Caco-2 (cell line): ENCODE data around the gene TRAPPC14. TPM values are rescaled to one million over a fixed set of nuclear protein-coding genes. Genes with fewer than 3 reads are reported as not detected.

Experiments
- BruUV-seq: library from RNA; stranded (reverse); fragments of 400-500 nt; replicated peaks from 2 replicates; lab custom pipeline; 2021; lab: Mats Ljungman, UMichigan
- CTCF ChIA-PET: fragments of 300-600 bp; sonication (Branson Sonifier 250); formaldehyde crosslinking; loops from one replicate; lab custom pipeline; 2022; ENCODE audit warnings: antibody characterized with exemption; lab: Charles Lee
- POLR2A ChIA-PET: fragments of 300-600 bp; sonication (Branson Sonifier 250); formaldehyde crosslinking; loops from one replicate; lab custom pipeline; 2022; ENCODE audit warnings: antibody characterized with exemption; lab: Charles Lee
- DNase-seq, 2 experiments: peaks; one replicate each; pipeline versions ENCODE4 v3.0.0 to v3.0.0-alpha.2; 2020 to 2022
- H3K27me3 ChIP-seq: replicated peaks from 2 replicates; pipeline ENCODE4 v1.6.0; 2011; ENCODE audit warnings: low read length; ENCODE audit not compliant: control insufficient read depth, insufficient read depth
- H3K36me3 ChIP-seq: 2 replicates; pipeline ENCODE4 v1.5.1; 2011; ENCODE audit warnings: low read length; ENCODE audit not compliant: control insufficient read depth, insufficient read depth
- H3K4me1 ChIP-seq: fragments of 250-450 bp; sonication (Bioruptor Pico); 2 replicates; pipeline ENCODE4 v1.5.1; 2020; ENCODE audit warnings: mild to moderate bottlenecking
- H3K4me3 ChIP-seq: 2 replicates; pipeline ENCODE4 v1.5.1; 2011; ENCODE audit warnings: low read depth, mild to moderate bottlenecking, control low read depth, low read length
- H3K9me3 ChIP-seq: fragments of 250-450 bp; sonication (Bioruptor Pico); 2 replicates; pipeline ENCODE4 v1.5.1; 2020; ENCODE audit warnings: mild to moderate bottlenecking, moderate library complexity
- H3K27ac Mint-ChIP-seq: one replicate; pipeline ENCODE4 v1.8.0; 2022; ENCODE audit warnings: mixed read lengths; ENCODE audit not compliant: unreplicated experiment
- H3K27me3 Mint-ChIP-seq: one replicate; pipeline ENCODE4 v1.8.0; 2022; ENCODE audit warnings: mixed read lengths; ENCODE audit not compliant: insufficient read depth, unreplicated experiment
- H3K36me3 Mint-ChIP-seq: one replicate; pipeline ENCODE4 v1.8.0; 2022; ENCODE audit warnings: mild to moderate bottlenecking, mixed read lengths; ENCODE audit not compliant: insufficient read depth, unreplicated experiment
- H3K4me1 Mint-ChIP-seq: one replicate; pipeline ENCODE4 v1.8.0; 2022; ENCODE audit warnings: low read depth, mixed read lengths; ENCODE audit not compliant: unreplicated experiment
- H3K4me3 Mint-ChIP-seq: one replicate; pipeline ENCODE4 v1.8.0; 2022; ENCODE audit warnings: mild to moderate bottlenecking, moderate library complexity, mixed read lengths; ENCODE audit not compliant: unreplicated experiment
- H3K9me3 Mint-ChIP-seq: one replicate; pipeline ENCODE4 v1.8.0; 2022; ENCODE audit warnings: mixed read lengths; ENCODE audit not compliant: unreplicated experiment
- intact Hi-C: fragments of 100-400 bp; cut with micrococcal nuclease; formaldehyde crosslinking; loops from one replicate; pipeline ENCODE4 v1.10.0; 2022; ENCODE audit not compliant: unreplicated experiment
- total RNA-seq: library from RNA; stranded (reverse); gene quantifications from 2 replicates; pipeline ENCODE4 v1.2.3, GENCODE V29; 2022
- TF ChIP-seq, protein P1 (sequence below), 2 experiments: fragments of 200-600 bp in 1 of 2; IDR thresholded peaks; 1 replicate in 1 of 2; 2 replicates in 1 of 2; pipeline versions ENCODE4 v1.5.1 to v1.8.0; 2011 to 2022; ENCODE audit warnings: antibody characterized with exemption in 1 of 2, control low read depth in 1 of 2, inconsistent platforms in 1 of 2, low read depth in 1 of 2, low read length in 1 of 2, mild to moderate bottlenecking in 1 of 2, moderate library complexity in 1 of 2; ENCODE audit not compliant: insufficient read depth in 1 of 2, severe bottlenecking in 1 of 2, unreplicated experiment in 1 of 2

The TRAPPC14 gene
- total RNA-seq, 1 experiment from 2014 or later, result 23.2 TPM

GRCh38 chr7:100160067-100160466 is 1.5 kb upstream of the TRAPPC14 start:
- TF ChIP-seq, protein P1, sequence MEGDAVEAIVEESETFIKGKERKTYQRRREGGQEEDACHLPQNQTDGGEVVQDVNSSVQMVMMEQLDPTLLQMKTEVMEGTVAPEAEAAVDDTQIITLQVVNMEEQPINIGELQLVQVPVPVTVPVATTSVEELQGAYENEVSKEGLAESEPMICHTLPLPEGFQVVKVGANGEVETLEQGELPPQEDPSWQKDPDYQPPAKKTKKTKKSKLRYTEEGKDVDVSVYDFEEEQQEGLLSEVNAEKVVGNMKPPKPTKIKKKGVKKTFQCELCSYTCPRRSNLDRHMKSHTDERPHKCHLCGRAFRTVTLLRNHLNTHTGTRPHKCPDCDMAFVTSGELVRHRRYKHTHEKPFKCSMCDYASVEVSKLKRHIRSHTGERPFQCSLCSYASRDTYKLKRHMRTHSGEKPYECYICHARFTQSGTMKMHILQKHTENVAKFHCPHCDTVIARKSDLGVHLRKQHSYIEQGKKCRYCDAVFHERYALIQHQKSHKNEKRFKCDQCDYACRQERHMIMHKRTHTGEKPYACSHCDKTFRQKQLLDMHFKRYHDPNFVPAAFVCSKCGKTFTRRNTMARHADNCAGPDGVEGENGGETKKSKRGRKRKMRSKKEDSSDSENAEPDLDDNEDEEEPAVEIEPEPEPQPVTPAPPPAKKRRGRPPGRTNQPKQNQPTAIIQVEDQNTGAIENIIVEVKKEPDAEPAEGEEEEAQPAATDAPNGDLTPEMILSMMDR (IDR thresholded peaks at IDR 0.05; ENCODE audit: insufficient read depth in 1 of 2, low read depth in 1 of 2, low read length in 1 of 2, severe bottlenecking in 1 of 2, unreplicated experiment in 1 of 2), result no peak
- intact Hi-C loops, result no loop called here
- Mint-ChIP-seq H3K9me3 (no peaks in the 10 kb centered on the region), H3K27me3 (no peaks in the 10 kb centered on the region), H3K4me3 (no peak overlapping the region), H3K36me3 (peaks cover 49% of the 10 kb centered on the region), H3K27ac (no peak overlapping the region), H3K4me1 (peaks cover 19% of the 10 kb centered on the region)
- no peaks in the 10 kb centered on the region; the same call in 1 of the 2 replicates for H3K36me3 ChIP-seq
- H3K27me3 ChIP-seq, result no peaks in the 10 kb centered on the region
- no peak for DNase-seq
- CTCF ChIA-PET, result no interaction called here
- H3K9me3 ChIP-seq, result no peaks in the 10 kb centered on the region
- peaks cover 27% of the 10 kb centered on the region for H3K4me1 ChIP-seq
- H3K4me3 ChIP-seq, result no peak overlapping the region
- POLR2A ChIA-PET, result interaction anchor here (0.6 to 1.6 kb wide), 2 partner anchors 11 to 147 kb away, joined by 3 to 7 read pairs; partner anchors contain the start of gene LAMTOR4
- no TSS peak for BruUV-seq

GRCh38 chr7:100159099-100159623 is 638 bp upstream of the TRAPPC14 start:
- no peak for DNase-seq
- Histone ChIP-seq H3K27me3 (no peaks in the 10 kb centered on the region), H3K4me3 (peak overlapping the region; percentile 87), H3K36me3 (no peaks in the 10 kb centered on the region; the same call in 1 of the 2 replicates), H3K9me3 (no peaks in the 10 kb centered on the region), H3K4me1 (peaks cover 27% of the 10 kb centered on the region)
- TSS peak; percentile 39 for BruUV-seq
- Mint-ChIP-seq H3K9me3 (no peaks in the 10 kb centered on the region), H3K4me1 (peaks cover 20% of the 10 kb centered on the region), H3K36me3 (peaks cover 54% of the 10 kb centered on the region), H3K27me3 (no peaks in the 10 kb centered on the region), H3K27ac (peak overlapping the region; percentile 90), H3K4me3 (peak overlapping the region; percentile 79)
- ChIA-PET POLR2A (interaction anchor here (1.6 kb wide), 1 partner anchor 10 kb away, joined by 7 read pairs; the partner anchor contains the start of gene LAMTOR4), CTCF (interaction anchor here (0.7 kb wide), 1 partner anchor 30 kb away, joined by 4 read pairs; no protein-coding TSS in a partner anchor)
- TF ChIP-seq, protein P1 (IDR thresholded peaks at IDR 0.05; ENCODE audit: insufficient read depth in 1 of 2, low read depth in 1 of 2, low read length in 1 of 2, severe bottlenecking in 1 of 2, unreplicated experiment in 1 of 2), result no peak
- intact Hi-C loops, result no loop called here

DNA sequence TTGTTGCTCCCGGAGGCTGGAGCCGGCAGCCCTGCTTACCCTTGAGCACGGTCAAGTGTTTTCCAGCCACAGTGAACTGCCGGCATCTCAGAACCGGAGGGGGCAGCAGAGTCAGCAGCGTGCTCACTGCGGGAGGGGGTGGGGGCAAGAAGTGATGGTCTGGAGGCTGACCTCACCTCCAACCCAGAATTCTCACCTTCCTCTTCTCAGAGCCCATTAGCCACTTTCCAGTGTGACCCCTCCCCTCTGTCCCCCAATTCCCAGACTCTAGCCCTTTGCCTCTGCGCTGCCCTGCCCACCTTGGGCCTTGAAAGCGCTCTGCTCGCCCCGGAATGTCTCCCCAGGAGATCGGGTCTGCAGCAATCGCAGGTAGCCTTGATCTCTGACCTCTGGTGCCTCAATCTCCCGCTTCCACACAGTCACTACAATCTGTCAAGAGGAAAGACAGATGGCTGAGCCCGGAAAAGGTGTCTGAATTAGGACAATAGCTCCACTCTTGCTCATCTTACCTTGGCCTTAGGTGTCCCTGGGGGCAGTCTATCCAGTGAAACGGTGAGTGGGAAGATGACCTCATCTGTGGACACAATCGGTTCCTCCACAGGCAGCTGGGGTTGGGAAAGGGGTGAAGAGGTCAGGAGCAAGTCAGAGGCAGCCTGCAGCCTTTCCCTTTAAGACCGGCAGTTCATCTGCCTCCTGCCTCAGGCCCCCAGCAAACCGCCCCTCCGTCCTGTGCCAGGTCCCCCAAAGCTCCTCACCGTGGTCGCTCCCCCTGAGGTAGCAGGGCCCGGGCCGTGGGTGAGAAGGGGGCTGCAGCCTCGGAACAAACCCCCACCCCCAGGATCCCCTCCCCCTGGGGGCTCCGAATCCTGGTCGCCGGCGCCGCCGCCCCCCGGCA is 942 bp downstream of the TRAPPC14 start:
- H3K9me3 Mint-ChIP-seq, result no peaks in the 10 kb centered on the region
- no peaks in the 10 kb centered on the region for H3K27me3 ChIP-seq
- no peaks in the 10 kb centered on the region for H3K27me3 Mint-ChIP-seq
- DNase-seq, result peak; percentile 75 to 82
- TF ChIP-seq, protein P1 (IDR thresholded peaks at IDR 0.05; ENCODE audit: insufficient read depth in 1 of 2, low read depth in 1 of 2, low read length in 1 of 2, severe bottlenecking in 1 of 2, unreplicated experiment in 1 of 2), result no peak
- peaks cover 69% of the 10 kb centered on the region for H3K36me3 Mint-ChIP-seq
- H3K4me1 ChIP-seq, result peaks cover 18% of the 10 kb centered on the region
- H3K4me3 Mint-ChIP-seq, result peak overlapping the region; percentile 79
- ChIA-PET POLR2A (interaction anchor here (0.9 to 1.4 kb wide), 3 partner anchors 9 to 20 kb away, joined by 4 to 7 read pairs (median 5); partner anchors contain the start of genes GAL3ST4, GPC2, LAMTOR4 and STAG3), CTCF (interaction anchor here (0.6 kb wide), 1 partner anchor 10 kb away, joined by 3 read pairs; no protein-coding TSS in a partner anchor)
- BruUV-seq, result TSS peak; percentile 39
- peak overlapping the region; percentile 87 for H3K4me3 ChIP-seq
- peak overlapping the region; percentile 90 for H3K27ac Mint-ChIP-seq
- no peaks in the 10 kb centered on the region; the same call in 1 of the 2 replicates for H3K36me3 ChIP-seq
- no peaks in the 10 kb centered on the region for H3K9me3 ChIP-seq
- H3K4me1 Mint-ChIP-seq, result peaks cover 17% of the 10 kb centered on the region
- intact Hi-C loops, result loop anchor here (1.0 kb wide), 1 partner anchor 9 kb away; the partner anchor contains the start of gene LAMTOR4
